GM21390 (cell line): ENCODE data around the gene GLUD1.
"Not testable (repeated sequence)": the region's sequence is repeated elsewhere in the genome, so short reads cannot be mapped to it uniquely, and the experiment has no call there.

Experiments
- ATAC-seq: cut with Tn5 transposase; IDR thresholded peaks from one replicate; pipeline ENCODE4 v1.9.1; 2021; ENCODE audit not compliant: unreplicated experiment

The GLUD1 gene

GRCh38 chr10:87053111-87053510 is 41.5 kb downstream of the GLUD1 start:
- no peak for ATAC-seq

GRCh38 chr10:87045434-87045938 is 49.2 kb downstream of the GLUD1 start:
- ATAC-seq, result no peak

GRCh38 chr10:87043579-87043978 is 51.1 kb downstream of the GLUD1 start:
- not testable (repeated sequence) for ATAC-seq

GRCh38 chr10:87038786-87039185 is 55.9 kb downstream of the GLUD1 start:
- no peak for ATAC-seq

GRCh38 chr10:87038286-87038717 is 56.3 kb downstream of the GLUD1 start:
- ATAC-seq, result no peak

- no peak for ATAC-seq
Observed at GRCh38 chr10:87036623-87037022, 58.0 kb downstream of the GLUD1 start.

- no peak for ATAC-seq
Observed at GRCh38 chr10:87030912-87031635, 63.6 kb downstream of the GLUD1 start.

- not testable (repeated sequence) for ATAC-seq
Observed at GRCh38 chr10:87030419-87030818, 64.2 kb downstream of the GLUD1 start.

GRCh38 chr10:87026747-87027508 is 67.7 kb downstream of the GLUD1 start:
- ATAC-seq, result not testable (repeated sequence)

- not testable (repeated sequence) for ATAC-seq
Observed at GRCh38 chr10:87025285-87025958, 69.2 kb downstream of the GLUD1 start.

- ATAC-seq, result not testable (repeated sequence)
Observed at GRCh38 chr10:87020056-87020455, 74.6 kb downstream of the GLUD1 start, which contains the start of gene FAM25A. Gene FAM25A, plus strand, starts transcription at chr10:87020294. Its CDS starts 31 bp downstream, at chr10:87020325.

GRCh38 chr10:87019504-87019903 is 75.1 kb downstream of the GLUD1 start:
- ATAC-seq, result not testable (repeated sequence)

GRCh38 chr10:87019066-87019465 is 75.6 kb downstream of the GLUD1 start:
- not testable (repeated sequence) for ATAC-seq

- not testable (repeated sequence) for ATAC-seq
Observed at GRCh38 chr10:87018127-87018526, 76.5 kb downstream of the GLUD1 start.

- ATAC-seq, result not testable (repeated sequence)
Observed at GRCh38 chr10:87014986-87015716, 79.5 kb downstream of the GLUD1 start.

GRCh38 chr10:87013528-87013927 is 81.1 kb downstream of the GLUD1 start:
- not testable (repeated sequence) for ATAC-seq

- not testable (repeated sequence) for ATAC-seq
Observed at GRCh38 chr10:87009134-87009696, 85.4 kb downstream of the GLUD1 start.

- not testable (repeated sequence) for ATAC-seq
Observed at GRCh38 chr10:87008303-87008702, 86.3 kb downstream of the GLUD1 start.

GRCh38 chr10:87007674-87008073 is 87.0 kb downstream of the GLUD1 start:
- not testable (repeated sequence) for ATAC-seq

- ATAC-seq, result not testable (repeated sequence)
Observed at GRCh38 chr10:87007124-87007523, 87.5 kb downstream of the GLUD1 start.
